Panc1 (cell line): Measurements from ENCODE around the gene GALNT11.
"Not testable (repeated sequence)": the region's sequence is repeated elsewhere in the genome, so short reads cannot be mapped to it uniquely, and the experiment has no call there.

Experiments
- POLR2AphosphoS5 ChIP-seq: IDR thresholded peaks from 2 replicates; pipeline ENCODE4 v1.6.1; 2012; ENCODE audit warnings: mild to moderate bottlenecking, low read depth, low read length, moderate library complexity
- SIN3A ChIP-seq: IDR thresholded peaks from 2 replicates; pipeline ENCODE4 v1.6.1; 2012; ENCODE audit warnings: low read depth, mild to moderate bottlenecking, low read length, moderate library complexity, borderline replicate concordance; ENCODE audit not compliant: insufficient read depth
- TCF7L2 ChIP-seq: IDR thresholded peaks from 2 replicates; pipeline ENCODE4 v1.6.1; 2011; ENCODE audit warnings: mild to moderate bottlenecking, low read depth, low read length, inconsistent platforms
- TF ChIP-seq, protein P1 (sequence below): fragments of 450-650 bp; IDR thresholded peaks from 2 replicates; pipeline ENCODE4 v1.5.1; 2017; ENCODE audit warnings: mild to moderate bottlenecking

DNA sequence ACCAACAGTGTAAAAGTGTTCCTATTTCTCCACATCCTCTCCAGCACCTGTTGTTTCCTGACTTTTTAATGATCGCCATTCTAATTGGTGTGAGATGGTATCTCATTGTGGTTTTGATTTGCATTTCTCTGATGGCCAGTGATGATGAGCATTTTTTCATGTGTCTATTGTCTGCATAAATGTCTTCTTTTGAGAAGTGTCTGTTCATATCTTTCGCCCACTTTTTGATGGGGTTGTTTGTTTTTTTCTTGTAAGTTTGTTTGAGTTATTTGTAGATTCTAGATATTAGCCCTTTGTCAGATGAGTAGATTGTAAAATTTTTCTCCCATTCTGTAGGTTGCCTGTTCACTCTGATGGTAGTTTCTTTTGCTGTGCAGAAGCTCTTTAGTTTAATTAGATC, 35.6 kb downstream of the GALNT11 start:
- TF ChIP-seq, protein P1, sequence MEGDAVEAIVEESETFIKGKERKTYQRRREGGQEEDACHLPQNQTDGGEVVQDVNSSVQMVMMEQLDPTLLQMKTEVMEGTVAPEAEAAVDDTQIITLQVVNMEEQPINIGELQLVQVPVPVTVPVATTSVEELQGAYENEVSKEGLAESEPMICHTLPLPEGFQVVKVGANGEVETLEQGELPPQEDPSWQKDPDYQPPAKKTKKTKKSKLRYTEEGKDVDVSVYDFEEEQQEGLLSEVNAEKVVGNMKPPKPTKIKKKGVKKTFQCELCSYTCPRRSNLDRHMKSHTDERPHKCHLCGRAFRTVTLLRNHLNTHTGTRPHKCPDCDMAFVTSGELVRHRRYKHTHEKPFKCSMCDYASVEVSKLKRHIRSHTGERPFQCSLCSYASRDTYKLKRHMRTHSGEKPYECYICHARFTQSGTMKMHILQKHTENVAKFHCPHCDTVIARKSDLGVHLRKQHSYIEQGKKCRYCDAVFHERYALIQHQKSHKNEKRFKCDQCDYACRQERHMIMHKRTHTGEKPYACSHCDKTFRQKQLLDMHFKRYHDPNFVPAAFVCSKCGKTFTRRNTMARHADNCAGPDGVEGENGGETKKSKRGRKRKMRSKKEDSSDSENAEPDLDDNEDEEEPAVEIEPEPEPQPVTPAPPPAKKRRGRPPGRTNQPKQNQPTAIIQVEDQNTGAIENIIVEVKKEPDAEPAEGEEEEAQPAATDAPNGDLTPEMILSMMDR: not testable (repeated sequence)
- not testable (repeated sequence) for TF ChIP-seq TCF7L2, SIN3A, POLR2AphosphoS5
